ENCODE results near the gene EGR4. TPM values are rescaled to one million over a fixed set of nuclear protein-coding genes. Genes with fewer than 3 reads are reported as not detected.
A peak's percentile ranks its signal among the peaks of the same experiment; 100 is the strongest.

EGR4 gene
- polyA plus RNA-seq, 1 of the 3 experiments (the other 2 are of a cell fraction): 0.02 TPM

GRCh38 chr2:73297151-73297559 is 3.8 kb upstream of the EGR4 start:
- peaks cover 0 to 10% of the 10 kb centered on the region in 2 experiments; a peak in 1 of 4 replicates for H3K4me1 ChIP-seq (ENCODE audit: control insufficient read depth in 1 of 2, insufficient read depth in 2 of 2, low read depth in 1 of 2, low read length in 1 of 2)
- H3K9me3 ChIP-seq: no peaks in the 10 kb centered on the region
- H2AFZ ChIP-seq (ENCODE audit: low read depth): no peak overlapping the region
- peak; percentile 65 for DNase-seq
- TF ChIP-seq RFX5 (IDR thresholded peaks at IDR 0.05; ENCODE audit: low read length): peak; percentile 57; the same call in 1 of the 2 replicates
- no peak for TF ChIP-seq RXRA (IDR thresholded peaks at IDR 0.05; ENCODE audit: borderline replicate concordance, low read depth)
- no peak overlapping the region for H3K27ac ChIP-seq (ENCODE audit: low read depth in 2 of 2, low read length in 1 of 2)
- CTCF ChIA-PET: interaction anchor here (1.0 kb wide), 1 partner anchor 25 kb away, joined by 3 read pairs; no protein-coding TSS in a partner anchor
- no peak overlapping the region for H3K9ac ChIP-seq
- POLR2A ChIA-PET: interaction anchor here (0.7 kb wide), 1 partner anchor 363 kb away, joined by 3 read pairs; no protein-coding TSS in a partner anchor
- peaks cover 48% of the 10 kb centered on the region for H3K27me3 ChIP-seq (ENCODE audit: insufficient read depth)
- no peaks in the 10 kb centered on the region for H3K36me3 ChIP-seq (replicated peaks in 1 of 2; ENCODE audit: control insufficient read depth in 1 of 2, insufficient read depth in 2 of 2, low read length in 1 of 2)
- WGBS (ENCODE audit: low lambda C conversion rate): 18% methylated on average over 2 of the region's 2 CpGs
- H3K79me2 ChIP-seq (ENCODE audit: insufficient read depth): no peaks in the 10 kb centered on the region
- no peaks in the 10 kb centered on the region for H3K9me2 ChIP-seq
- H4K20me1 ChIP-seq (ENCODE audit: insufficient read depth): no peaks in the 10 kb centered on the region
- no peak overlapping the region for H3K4me3 ChIP-seq (ENCODE audit: low read depth in 2 of 2, low read length in 1 of 2)
- no peak overlapping the region for H3K4me2 ChIP-seq
- no peaks in the 10 kb centered on the region for H3F3A ChIP-seq (replicated peaks; ENCODE audit: insufficient read depth)

GRCh38 chr2:73295751-73296400 is 2.5 kb upstream of the EGR4 start:
- ChIA-PET CTCF (interaction anchor here (0.8 kb wide), 1 partner anchor 954 kb away, joined by 3 read pairs; no protein-coding TSS in a partner anchor), POLR2A (no interaction called here)
- WGBS (ENCODE audit: low lambda C conversion rate): 19% methylated on average over 5 of the region's 5 CpGs
- Histone ChIP-seq H3K27me3 (ENCODE audit: insufficient read depth) (peaks cover 58% of the 10 kb centered on the region), H2AFZ (ENCODE audit: low read depth) (no peak overlapping the region), H3K9me2 (no peaks in the 10 kb centered on the region), H3K4me1 (ENCODE audit: control insufficient read depth in 1 of 2, insufficient read depth in 2 of 2, low read depth in 1 of 2, low read length in 1 of 2) (peaks cover 0 to 15% of the 10 kb centered on the region in 2 experiments; a peak in 1 of 4 replicates), H3K27ac (ENCODE audit: low read depth in 2 of 2, low read length in 1 of 2) (no peak overlapping the region), H3K4me2 (no peak overlapping the region), H4K20me1 (ENCODE audit: insufficient read depth) (peaks cover 2% of the 10 kb centered on the region; the same call in 1 of the 2 replicates), H3K4me3 (ENCODE audit: low read depth in 2 of 2, low read length in 1 of 2) (no peak overlapping the region), H3K79me2 (ENCODE audit: insufficient read depth) (no peaks in the 10 kb centered on the region), H3K9ac (no peak overlapping the region), H3K36me3 (replicated peaks in 1 of 2; ENCODE audit: control insufficient read depth in 1 of 2, insufficient read depth in 2 of 2, low read length in 1 of 2) (no peaks in the 10 kb centered on the region), H3F3A (replicated peaks; ENCODE audit: insufficient read depth) (no peaks in the 10 kb centered on the region), H3K9me3 (no peaks in the 10 kb centered on the region)
- no peak for TF ChIP-seq NRF1 (IDR thresholded peaks at IDR 0.05; ENCODE audit: low read depth, low read length)
- no peak for TF ChIP-seq FOSL2 (IDR thresholded peaks at IDR 0.05; ENCODE audit: borderline replicate concordance, low read depth)
- TF ChIP-seq JUND (IDR thresholded peaks at IDR 0.05): no peak
- no peak for TF ChIP-seq MAX (IDR thresholded peaks at IDR 0.05; ENCODE audit: low read depth)
- DNase-seq: no peak

- Histone ChIP-seq H3K9me3 (no peaks in the 10 kb centered on the region), H3F3A (replicated peaks; ENCODE audit: insufficient read depth) (no peaks in the 10 kb centered on the region), H3K9me2 (no peaks in the 10 kb centered on the region), H3K27me3 (ENCODE audit: insufficient read depth) (peaks cover 54% of the 10 kb centered on the region), H3K79me2 (ENCODE audit: insufficient read depth) (no peaks in the 10 kb centered on the region), H4K20me1 (ENCODE audit: insufficient read depth) (peaks cover 5% of the 10 kb centered on the region; the same call in 1 of the 2 replicates), H3K27ac (ENCODE audit: low read depth in 2 of 2, low read length in 1 of 2) (no peak overlapping the region), H3K4me3 (ENCODE audit: low read depth in 2 of 2, low read length in 1 of 2) (no peak overlapping the region), H3K36me3 (replicated peaks in 1 of 2; ENCODE audit: control insufficient read depth in 1 of 2, insufficient read depth in 2 of 2, low read length in 1 of 2) (no peaks in the 10 kb centered on the region), H3K9ac (no peak overlapping the region), H3K4me1 (ENCODE audit: control insufficient read depth in 1 of 2, insufficient read depth in 2 of 2, low read depth in 1 of 2, low read length in 1 of 2) (peaks cover 0 to 15% of the 10 kb centered on the region in 2 experiments; a peak in 1 of 4 replicates), H2AFZ (ENCODE audit: low read depth) (no peak overlapping the region), H3K4me2 (no peak overlapping the region)
- POLR2A ChIA-PET: no interaction called here
- WGBS (ENCODE audit: low lambda C conversion rate): 32% methylated on average over 2 of the region's 2 CpGs
- CTCF ChIA-PET: interaction anchor here (1.0 to 4.7 kb wide), 2 partner anchors 26 to 61 kb away, joined by 3 to 27 read pairs; partner anchors contain the start of genes CCT7 and PRADC1
- no peak for TF ChIP-seq NRF1 (IDR thresholded peaks at IDR 0.05; ENCODE audit: low read depth, low read length)
- TF ChIP-seq FOXM1 (IDR thresholded peaks at IDR 0.05; ENCODE audit: low read depth): no peak
- no peak for TF ChIP-seq FOXJ3 (CRISPR knock-in tag; IDR thresholded peaks at IDR 0.05)
- no peak for TF ChIP-seq GATA2 (CRISPR knock-in tag; IDR thresholded peaks at IDR 0.05)
- TF ChIP-seq USF2 (IDR thresholded peaks at IDR 0.05; ENCODE audit: borderline replicate concordance, low read depth, low read length): no peak
- TF ChIP-seq, protein P1, sequence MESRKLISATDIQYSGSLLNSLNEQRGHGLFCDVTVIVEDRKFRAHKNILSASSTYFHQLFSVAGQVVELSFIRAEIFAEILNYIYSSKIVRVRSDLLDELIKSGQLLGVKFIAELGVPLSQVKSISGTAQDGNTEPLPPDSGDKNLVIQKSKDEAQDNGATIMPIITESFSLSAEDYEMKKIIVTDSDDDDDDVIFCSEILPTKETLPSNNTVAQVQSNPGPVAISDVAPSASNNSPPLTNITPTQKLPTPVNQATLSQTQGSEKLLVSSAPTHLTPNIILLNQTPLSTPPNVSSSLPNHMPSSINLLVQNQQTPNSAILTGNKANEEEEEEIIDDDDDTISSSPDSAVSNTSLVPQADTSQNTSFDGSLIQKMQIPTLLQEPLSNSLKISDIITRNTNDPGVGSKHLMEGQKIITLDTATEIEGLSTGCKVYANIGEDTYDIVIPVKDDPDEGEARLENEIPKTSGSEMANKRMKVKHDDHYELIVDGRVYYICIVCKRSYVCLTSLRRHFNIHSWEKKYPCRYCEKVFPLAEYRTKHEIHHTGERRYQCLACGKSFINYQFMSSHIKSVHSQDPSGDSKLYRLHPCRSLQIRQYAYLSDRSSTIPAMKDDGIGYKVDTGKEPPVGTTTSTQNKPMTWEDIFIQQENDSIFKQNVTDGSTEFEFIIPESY (IDR thresholded peaks at IDR 0.05; ENCODE audit: borderline replicate concordance, low read depth): no peak
- no peak for TF ChIP-seq MAX (IDR thresholded peaks at IDR 0.05; ENCODE audit: low read depth)
- DNase-seq: no peak
These were observed 891 bp upstream of the EGR4 start for GRCh38 chr2:73294239-73294638.
